Measurements from ENCODE around the gene CNTNAP5.

Gene CNTNAP5

DNA sequence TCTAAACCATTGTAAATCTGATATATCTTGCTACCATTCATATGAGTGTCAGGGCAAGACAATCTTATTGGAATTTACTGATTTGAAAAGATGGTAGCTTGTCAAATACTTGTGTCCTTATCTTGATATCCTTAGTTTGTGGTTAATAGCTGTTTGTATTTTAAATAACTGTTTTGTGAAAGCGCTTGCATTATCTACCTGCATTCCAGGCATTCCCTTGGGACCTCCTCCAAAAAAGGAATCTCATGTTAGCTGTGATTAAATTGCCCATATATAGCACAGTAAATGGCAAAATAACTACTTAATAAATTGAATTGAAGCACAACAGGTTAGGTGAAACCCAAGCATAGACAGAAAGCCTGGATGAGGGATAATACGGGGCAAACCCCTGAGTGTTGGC is 13.9 kb downstream of the CNTNAP5 start:
- Histone ChIP-seq H3F3A (ENCODE audit: insufficient read depth, low read length) (no peaks in the 10 kb centered on the region), H3K27ac (ENCODE audit: low read length) (no peak overlapping the region), H3K9ac (ENCODE audit: low read length) (no peak overlapping the region), H3K4me2 (ENCODE audit: low read depth, low read length) (no peak overlapping the region), H3K79me2 (ENCODE audit: low read length) (no peaks in the 10 kb centered on the region), H3K27me3 (replicated peaks; ENCODE audit: insufficient read depth, low read length) (no peaks in the 10 kb centered on the region), H4K20me1 (ENCODE audit: insufficient read depth, low read length) (no peaks in the 10 kb centered on the region), H3K36me3 (replicated peaks; ENCODE audit: insufficient read depth, low read length) (no peaks in the 10 kb centered on the region), H2AFZ (ENCODE audit: low read length) (no peak overlapping the region), H3K9me3 (replicated peaks; ENCODE audit: insufficient read depth, low read length) (no peaks in the 10 kb centered on the region), H3K4me1 (ENCODE audit: low read length) (no peaks in the 10 kb centered on the region), H3K4me3 (ENCODE audit: low read length) (no peak overlapping the region), H3K9me2 (replicated peaks; ENCODE audit: insufficient read depth, low read length) (no peaks in the 10 kb centered on the region)
- no peak for TF ChIP-seq EZH2phosphoT487 (IDR thresholded peaks at IDR 0.05; ENCODE audit: low read length)
- TF ChIP-seq, protein P1, sequence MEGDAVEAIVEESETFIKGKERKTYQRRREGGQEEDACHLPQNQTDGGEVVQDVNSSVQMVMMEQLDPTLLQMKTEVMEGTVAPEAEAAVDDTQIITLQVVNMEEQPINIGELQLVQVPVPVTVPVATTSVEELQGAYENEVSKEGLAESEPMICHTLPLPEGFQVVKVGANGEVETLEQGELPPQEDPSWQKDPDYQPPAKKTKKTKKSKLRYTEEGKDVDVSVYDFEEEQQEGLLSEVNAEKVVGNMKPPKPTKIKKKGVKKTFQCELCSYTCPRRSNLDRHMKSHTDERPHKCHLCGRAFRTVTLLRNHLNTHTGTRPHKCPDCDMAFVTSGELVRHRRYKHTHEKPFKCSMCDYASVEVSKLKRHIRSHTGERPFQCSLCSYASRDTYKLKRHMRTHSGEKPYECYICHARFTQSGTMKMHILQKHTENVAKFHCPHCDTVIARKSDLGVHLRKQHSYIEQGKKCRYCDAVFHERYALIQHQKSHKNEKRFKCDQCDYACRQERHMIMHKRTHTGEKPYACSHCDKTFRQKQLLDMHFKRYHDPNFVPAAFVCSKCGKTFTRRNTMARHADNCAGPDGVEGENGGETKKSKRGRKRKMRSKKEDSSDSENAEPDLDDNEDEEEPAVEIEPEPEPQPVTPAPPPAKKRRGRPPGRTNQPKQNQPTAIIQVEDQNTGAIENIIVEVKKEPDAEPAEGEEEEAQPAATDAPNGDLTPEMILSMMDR (IDR thresholded peaks at IDR 0.05; ENCODE audit: low read length) = no peak
- TF ChIP-seq EZH2 (optimal IDR thresholded peaks at IDR 0.05; ENCODE audit: low read depth, low read length) = no peak
- DNase-seq = no peak

DNA sequence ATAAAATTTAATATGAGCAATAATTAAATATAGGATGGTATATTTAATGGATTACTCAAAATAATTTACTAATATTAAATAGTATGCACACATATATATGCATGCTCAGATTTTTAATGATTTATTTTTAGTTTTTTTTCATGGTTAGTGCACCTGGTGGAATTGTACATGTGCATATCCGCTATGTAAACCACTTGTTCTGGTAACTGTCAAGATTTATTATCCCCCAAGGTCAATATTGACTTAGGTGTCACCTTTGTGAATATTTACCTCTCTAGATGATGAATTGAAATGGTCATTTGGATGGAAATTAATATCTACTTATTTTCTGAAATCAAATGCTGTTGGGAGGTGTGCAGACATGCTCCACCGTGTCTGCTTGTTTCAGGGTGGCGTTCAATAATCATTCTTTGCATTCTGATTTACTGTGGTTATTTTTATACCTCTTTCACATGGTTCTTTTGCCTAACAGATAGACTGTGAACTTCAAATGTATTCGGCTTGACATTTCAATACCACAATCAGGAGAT is 14.7 kb downstream of the CNTNAP5 start:
- no peak overlapping the region for H3K4me3 ChIP-seq (ENCODE audit: low read length)
- no peaks in the 10 kb centered on the region for H3K4me1 ChIP-seq (ENCODE audit: low read length)
- no peaks in the 10 kb centered on the region for H3K79me2 ChIP-seq (ENCODE audit: low read length)
- no peaks in the 10 kb centered on the region for H3K27me3 ChIP-seq (replicated peaks; ENCODE audit: insufficient read depth, low read length)
- TF ChIP-seq EZH2phosphoT487 (IDR thresholded peaks at IDR 0.05; ENCODE audit: low read length) (no peak), EZH2 (optimal IDR thresholded peaks at IDR 0.05; ENCODE audit: low read depth, low read length) (no peak)
- TF ChIP-seq, protein P1 (IDR thresholded peaks at IDR 0.05; ENCODE audit: low read length) = no peak
- no peaks in the 10 kb centered on the region for H3F3A ChIP-seq (ENCODE audit: insufficient read depth, low read length)
- H3K27ac ChIP-seq (ENCODE audit: low read length) = no peak overlapping the region
- H3K9me2 ChIP-seq (replicated peaks; ENCODE audit: insufficient read depth, low read length) = no peaks in the 10 kb centered on the region
- no peak overlapping the region for H3K4me2 ChIP-seq (ENCODE audit: low read depth, low read length)
- no peaks in the 10 kb centered on the region for H3K9me3 ChIP-seq (replicated peaks; ENCODE audit: insufficient read depth, low read length)
- DNase-seq = no peak
- no peaks in the 10 kb centered on the region for H3K36me3 ChIP-seq (replicated peaks; ENCODE audit: insufficient read depth, low read length)
- no peak overlapping the region for H2AFZ ChIP-seq (ENCODE audit: low read length)
- no peaks in the 10 kb centered on the region for H4K20me1 ChIP-seq (ENCODE audit: insufficient read depth, low read length)
- no peak overlapping the region for H3K9ac ChIP-seq (ENCODE audit: low read length)

- Histone ChIP-seq H3K4me1 (ENCODE audit: low read length) (no peaks in the 10 kb centered on the region), H3K9me3 (replicated peaks; ENCODE audit: insufficient read depth, low read length) (no peaks in the 10 kb centered on the region), H2AFZ (ENCODE audit: low read length) (no peak overlapping the region), H3K79me2 (ENCODE audit: low read length) (no peaks in the 10 kb centered on the region), H3K27ac (ENCODE audit: low read length) (no peak overlapping the region), H3K9ac (ENCODE audit: low read length) (no peak overlapping the region), H3K4me2 (ENCODE audit: low read depth, low read length) (no peak overlapping the region), H3K9me2 (replicated peaks; ENCODE audit: insufficient read depth, low read length) (no peaks in the 10 kb centered on the region), H3K36me3 (replicated peaks; ENCODE audit: insufficient read depth, low read length) (no peaks in the 10 kb centered on the region), H3F3A (ENCODE audit: insufficient read depth, low read length) (no peaks in the 10 kb centered on the region), H4K20me1 (ENCODE audit: insufficient read depth, low read length) (no peaks in the 10 kb centered on the region), H3K4me3 (ENCODE audit: low read length) (no peak overlapping the region), H3K27me3 (replicated peaks; ENCODE audit: insufficient read depth, low read length) (no peaks in the 10 kb centered on the region)
- no peak for DNase-seq
- TF ChIP-seq, protein P1 (IDR thresholded peaks at IDR 0.05; ENCODE audit: low read length) = no peak
- TF ChIP-seq EZH2 (optimal IDR thresholded peaks at IDR 0.05; ENCODE audit: low read depth, low read length) = no peak
- TF ChIP-seq EZH2phosphoT487 (IDR thresholded peaks at IDR 0.05; ENCODE audit: low read length) = no peak
Measured at GRCh38 chr2:124045894-124046293, 20.8 kb downstream of the CNTNAP5 start.

Measured in MM.1S (cell line).